Left lung (tissue), 10 donors: ENCODE results near the gene ZNF503. TPM values are rescaled to one million over a fixed set of nuclear protein-coding genes. Genes with fewer than 3 reads are reported as not detected.

Experiments
- ATAC-seq: fragments of 200-7000 bp; cut with Tn5 transposase; one replicate; pipeline ENCODE4 v1.9.1; 2020; ENCODE audit warnings: moderate library complexity
- DNase-seq, 4 donors: peaks; one replicate each; pipeline ENCODE4 v3.0.0-alpha.2; 2013 to 2020
- H3K27ac ChIP-seq, 2 donors: fragments of 200-600 bp; sonication (generic) in 1 of 2; one replicate each; pipeline versions ENCODE4 v1.5.0 to v1.8.0; 2020 to 2021
- H3K27me3 ChIP-seq, 2 donors: fragments of 200-600 bp; sonication (generic) in 1 of 2; one replicate each; pipeline versions ENCODE4 v1.5.0 to v1.8.0; 2020 to 2021
- H3K36me3 ChIP-seq, 2 donors: fragments of 200-600 bp; sonication (generic) in 1 of 2; one replicate each; pipeline versions ENCODE4 v1.5.0 to v1.8.0; 2020 to 2021
- H3K4me1 ChIP-seq, 2 donors: fragments of 200-600 bp; one replicate each; pipeline ENCODE4 v1.8.0; 2021
- H3K4me3 ChIP-seq, 2 donors: fragments of 200-600 bp; sonication (generic) in 1 of 2; one replicate each; pipeline versions ENCODE4 v1.5.0 to v1.8.0; 2020 to 2021; ENCODE audit warnings: mild to moderate bottlenecking in 1 of 2
- H3K9me3 ChIP-seq, 2 donors: fragments of 200-600 bp; sonication (generic) in 1 of 2; one replicate each; pipeline versions ENCODE4 v1.5.0 to v1.8.0; 2020 to 2021
- intact Hi-C, 2 donors: fragments of 100-400 bp; cut with DNase I; formaldehyde crosslinking; loops; one replicate each; pipeline versions ENCODE4 v1.11.2 to v1.14.2; 2022
- polyA plus RNA-seq, 6 donors: library from polyadenylated mRNA; unstranded; fragments of 120-200 nt; gene quantifications; one replicate each; pipeline ENCODE4 v1.2.1, GENCODE V29; 2013; ENCODE audit not compliant: insufficient read length in 6 of 6
- total RNA-seq, 2 donors: library from RNA; stranded (reverse); fragmentation: NEBNext Ultra II Directional; extraction: Animal tissue kit (Norgen Biotek cat#: 25700); gene quantifications; one replicate each; pipeline ENCODE4 v1.2.1, GENCODE V29; 2021
- TF ChIP-seq, protein P1 (sequence below), 2 donors: fragments of 200-600 bp; sonication (generic) in 1 of 2; IDR thresholded peaks; one replicate each; pipeline versions ENCODE4 v1.5.0 to v1.8.0; 2021; ENCODE audit warnings: antibody characterized with exemption in 2 of 2
- donor health status: DM: no; HTN: yes; CAD: no.
- donor health status: DM: no; HTN: no; CAD: no.

Gene ZNF503
- total and polyA plus RNA-seq, 8 donors, result 32.7 to 71.4 (median 50.0) TPM

DNA sequence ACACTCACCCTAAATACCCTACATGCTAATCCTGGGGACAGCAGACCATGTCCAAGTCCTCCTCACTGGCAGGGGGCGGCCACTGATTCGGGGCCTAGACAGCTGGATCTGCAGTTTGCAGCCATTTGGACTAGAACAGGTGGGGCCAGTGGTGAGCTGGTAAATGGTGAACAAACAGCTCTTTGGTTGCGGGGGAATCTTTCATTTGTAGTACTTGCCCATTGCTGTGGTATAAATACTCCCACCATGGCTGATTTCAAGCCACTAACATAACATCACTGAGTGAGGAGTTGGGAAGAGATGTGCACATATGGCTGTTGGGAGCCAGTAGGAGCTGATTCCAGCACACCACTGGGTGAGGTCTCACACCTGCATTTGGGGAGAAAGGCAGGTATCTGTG lies 13.5 kb downstream of the ZNF503 start:
- TF ChIP-seq, protein P1, sequence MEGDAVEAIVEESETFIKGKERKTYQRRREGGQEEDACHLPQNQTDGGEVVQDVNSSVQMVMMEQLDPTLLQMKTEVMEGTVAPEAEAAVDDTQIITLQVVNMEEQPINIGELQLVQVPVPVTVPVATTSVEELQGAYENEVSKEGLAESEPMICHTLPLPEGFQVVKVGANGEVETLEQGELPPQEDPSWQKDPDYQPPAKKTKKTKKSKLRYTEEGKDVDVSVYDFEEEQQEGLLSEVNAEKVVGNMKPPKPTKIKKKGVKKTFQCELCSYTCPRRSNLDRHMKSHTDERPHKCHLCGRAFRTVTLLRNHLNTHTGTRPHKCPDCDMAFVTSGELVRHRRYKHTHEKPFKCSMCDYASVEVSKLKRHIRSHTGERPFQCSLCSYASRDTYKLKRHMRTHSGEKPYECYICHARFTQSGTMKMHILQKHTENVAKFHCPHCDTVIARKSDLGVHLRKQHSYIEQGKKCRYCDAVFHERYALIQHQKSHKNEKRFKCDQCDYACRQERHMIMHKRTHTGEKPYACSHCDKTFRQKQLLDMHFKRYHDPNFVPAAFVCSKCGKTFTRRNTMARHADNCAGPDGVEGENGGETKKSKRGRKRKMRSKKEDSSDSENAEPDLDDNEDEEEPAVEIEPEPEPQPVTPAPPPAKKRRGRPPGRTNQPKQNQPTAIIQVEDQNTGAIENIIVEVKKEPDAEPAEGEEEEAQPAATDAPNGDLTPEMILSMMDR (IDR thresholded peaks at IDR 0.05), result no peak

DNA sequence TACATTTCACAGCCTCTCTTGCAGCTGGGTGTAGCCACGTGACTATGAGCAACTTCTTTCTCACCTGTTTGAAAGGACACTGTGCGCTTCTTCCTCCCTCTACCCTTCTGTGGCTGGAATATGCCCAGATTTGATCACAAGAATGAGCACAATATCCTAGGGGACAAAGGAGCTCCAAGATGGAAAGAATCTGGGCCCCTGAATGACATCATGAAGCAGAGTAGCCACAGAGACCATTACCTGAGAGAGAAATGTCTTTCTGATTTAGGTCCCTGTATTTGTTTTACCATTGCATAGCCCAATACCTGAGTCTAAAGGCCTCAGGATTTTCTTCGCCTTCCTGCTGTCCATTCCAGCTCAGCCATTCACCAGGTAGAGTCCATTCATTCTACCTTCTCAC lies 15.4 kb downstream of the ZNF503 start:
- no peaks in the 10 kb centered on the region for H3K4me1 ChIP-seq
- H3K27ac ChIP-seq, result no peak overlapping the region
- H3K9me3 ChIP-seq, result peaks cover 0 to 2% of the 10 kb centered on the region in 2 donors
- H3K4me3 ChIP-seq, result no peak overlapping the region
- DNase-seq (no peak), ATAC-seq (no peak)
- intact Hi-C loops, result no loop called here
- H3K27me3 ChIP-seq, result no peaks in the 10 kb centered on the region
- TF ChIP-seq, protein P1 (IDR thresholded peaks at IDR 0.05), result no peak
- no peaks in the 10 kb centered on the region for H3K36me3 ChIP-seq

More for the DNA sequence above, 13.5 kb downstream of the ZNF503 start:
- Histone ChIP-seq H3K27me3 (no peaks in the 10 kb centered on the region), H3K9me3 (peaks cover 0 to 2% of the 10 kb centered on the region in 2 donors), H3K4me1 (no peaks in the 10 kb centered on the region), H3K4me3 (no peak overlapping the region), H3K27ac (no peak overlapping the region), H3K36me3 (no peaks in the 10 kb centered on the region)
- ATAC-seq (no peak), DNase-seq (no peak)
- intact Hi-C loops, result no loop called here

DNA sequence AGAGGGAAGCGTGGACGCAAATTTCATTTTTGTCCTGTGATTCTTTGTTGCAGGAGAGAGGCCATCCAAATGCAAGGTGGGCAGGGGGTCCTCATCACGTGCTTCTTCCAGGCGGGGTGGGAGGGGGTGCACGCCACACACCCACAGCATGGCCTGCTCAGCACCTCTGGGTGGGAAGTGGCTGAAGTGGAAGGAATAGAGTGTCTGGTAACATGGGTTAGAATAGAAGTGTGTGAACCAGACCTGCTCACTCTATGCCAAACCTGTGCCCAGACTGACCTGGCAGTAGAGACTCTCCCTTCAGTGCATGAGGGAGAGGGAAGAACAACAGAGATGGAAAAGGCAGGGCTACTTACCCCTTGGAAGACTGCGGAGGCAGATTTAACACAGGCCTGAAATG lies 21.7 kb downstream of the ZNF503 start:
- intact Hi-C loops, result no loop called here
- ATAC-seq (no peak), DNase-seq (no peak)
- no peaks in the 10 kb centered on the region for H3K9me3 ChIP-seq
- H3K27ac ChIP-seq, result no peak overlapping the region
- no peak overlapping the region for H3K4me3 ChIP-seq
- H3K36me3 ChIP-seq, result no peaks in the 10 kb centered on the region
- peaks cover 0 to 6% of the 10 kb centered on the region in 2 donors for H3K4me1 ChIP-seq
- TF ChIP-seq, protein P1 (IDR thresholded peaks at IDR 0.05), result no peak
- H3K27me3 ChIP-seq, result no peaks in the 10 kb centered on the region

DNA sequence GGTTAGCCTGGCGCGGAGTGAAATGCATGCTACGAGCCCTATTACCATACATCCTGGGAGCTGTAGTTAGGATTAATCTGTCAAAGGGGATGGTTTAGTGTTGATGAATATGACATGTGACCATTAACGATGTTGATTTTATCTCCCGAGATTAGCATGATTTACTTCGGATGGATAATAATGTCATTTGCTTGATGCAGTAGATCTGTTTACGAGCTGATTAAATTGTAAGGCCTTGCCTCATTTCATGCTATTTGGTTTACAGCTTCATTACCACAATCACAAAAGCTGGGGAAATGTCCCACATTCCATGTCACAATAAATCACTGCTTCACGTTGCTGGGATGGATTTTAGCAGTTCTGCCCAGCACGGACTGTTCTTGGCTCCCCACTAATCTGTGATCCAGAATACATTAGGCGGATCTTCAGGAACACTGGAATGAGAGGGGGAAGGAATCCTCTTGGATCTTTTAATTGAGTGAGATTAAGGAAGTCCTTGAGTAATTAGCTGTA lies 22.3 kb downstream of the ZNF503 start:
- TF ChIP-seq, protein P1 (IDR thresholded peaks at IDR 0.05), result no peak
- no peaks in the 10 kb centered on the region for H3K9me3 ChIP-seq
- no peak overlapping the region for H3K27ac ChIP-seq
- ATAC-seq (no peak), DNase-seq (no peak)
- H3K4me1 ChIP-seq, result peaks cover 0 to 6% of the 10 kb centered on the region in 2 donors
- H3K36me3 ChIP-seq, result no peaks in the 10 kb centered on the region
- intact Hi-C loops, result no loop called here
- H3K27me3 ChIP-seq, result no peaks in the 10 kb centered on the region
- H3K4me3 ChIP-seq, result no peak overlapping the region

DNA sequence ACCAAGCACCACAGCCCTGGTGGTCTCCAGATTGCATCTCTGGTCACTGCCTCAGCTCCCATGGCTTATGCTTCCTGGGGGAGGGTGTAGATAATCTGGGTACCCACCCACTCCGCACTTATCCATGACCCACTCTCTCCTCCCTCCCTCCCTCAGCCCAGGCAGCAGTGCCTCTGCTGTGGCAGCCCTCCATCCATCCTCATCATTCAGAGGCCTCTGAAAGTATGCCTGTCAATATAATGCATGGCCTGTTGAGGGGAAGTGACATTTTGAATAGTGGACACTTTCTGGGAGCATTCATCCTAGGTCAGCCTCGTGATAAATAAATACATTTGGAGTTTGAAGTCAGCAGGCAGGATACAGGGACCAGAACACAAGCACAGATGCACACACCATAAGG lies 23.2 kb downstream of the ZNF503 start:
- intact Hi-C loops, result no loop called here
- ATAC-seq, result no peak
- H3K27ac ChIP-seq, result no peak overlapping the region

More for the DNA sequence above, 23.2 kb downstream of the ZNF503 start:
- TF ChIP-seq, protein P1 (IDR thresholded peaks at IDR 0.05), result no peak
- no peaks in the 10 kb centered on the region for H3K9me3 ChIP-seq
- peaks cover 0 to 6% of the 10 kb centered on the region in 2 donors for H3K4me1 ChIP-seq
- H3K4me3 ChIP-seq, result no peak overlapping the region
- no peak for DNase-seq
- no peaks in the 10 kb centered on the region for H3K27me3 ChIP-seq
- H3K36me3 ChIP-seq, result no peaks in the 10 kb centered on the region
